Endothelial cell of umbilical vein (primary cell): ENCODE measurements around the gene SYDE1. TPM values are rescaled to one million over a fixed set of nuclear protein-coding genes. Genes with fewer than 3 reads are reported as not detected.

ENCODE experiments used
- BruUV-seq: library from RNA; stranded (reverse); fragments of 400-500 nt; replicated peaks from 2 replicates; lab custom pipeline; 2021; lab: Mats Ljungman, UMichigan
- CTCF ChIA-PET: fragments of 300-600, 350-600 bp; sonication (Branson Sonifier 250); formaldehyde crosslinking; loops from one replicate; lab custom pipeline; 2021; ENCODE audit warnings: antibody characterized with exemption, inconsistent platforms; lab: Charles Lee
- POLR2A ChIA-PET: fragments of 300-600, 350-600 bp; sonication (Branson Sonifier 250); formaldehyde crosslinking; loops from one replicate; lab custom pipeline; 2021; ENCODE audit warnings: antibody characterized with exemption, inconsistent platforms; lab: Charles Lee
- DNase-seq: peaks from one replicate; pipeline ENCODE4 v3.0.0-alpha.2; 2011; ENCODE audit warnings: low read depth, low spot score
- FAIRE-seq: peaks from 2 replicates; lab custom pipeline; 2011; peaks lifted over from hg19 to GRCh38; lab: Jason Lieb, UNC
- H2AFZ ChIP-seq: 2 replicates; pipeline ENCODE4 v1.6.0; 2012; ENCODE audit warnings: low read depth, low read length, control low read depth, inconsistent platforms
- H3K27ac ChIP-seq: 2 replicates; pipeline ENCODE4 v1.5.1; 2011; ENCODE audit warnings: low read depth, mild to moderate bottlenecking, control low read depth, low read length, moderate library complexity; ENCODE audit not compliant: insufficient read depth
- H3K27me3 ChIP-seq, 2 experiments: 2 replicates each; pipeline versions ENCODE4 v1.6.0 to v1.6.1; 2011; ENCODE audit warnings: low read length in 2 of 2, mixed read lengths in 1 of 2; ENCODE audit not compliant: control insufficient read depth in 2 of 2, insufficient read depth in 2 of 2
- H3K36me3 ChIP-seq, 2 experiments: 2 replicates in 1 of 2; 3 replicates in 1 of 2; pipeline ENCODE4 v1.5.1; 2011; ENCODE audit warnings: low read length in 2 of 2, mild to moderate bottlenecking in 1 of 2, moderate library complexity in 1 of 2; ENCODE audit not compliant: control insufficient read depth in 2 of 2, insufficient read depth in 2 of 2; ENCODE audit errors: extremely low read depth in 1 of 2
- H3K4me1 ChIP-seq: 3 replicates; pipeline ENCODE4 v1.5.1; 2011; ENCODE audit warnings: mild to moderate bottlenecking, low read length; ENCODE audit not compliant: control insufficient read depth, insufficient read depth; ENCODE audit errors: extremely low read depth
- H3K4me2 ChIP-seq: 2 replicates; pipeline ENCODE4 v1.6.1; 2011; ENCODE audit warnings: low read length, control low read depth, mixed read lengths; ENCODE audit not compliant: insufficient read depth
- H3K4me3 ChIP-seq, 3 experiments: fragments of 200-600 bp in 1 of 3; sonication (generic), shearing (Covaris generic) in 1 of 3; replicated peaks in 1 of 3; 2 replicates each; pipeline ENCODE4 v1.5.1; 2011 to 2016; ENCODE audit warnings: control low read depth in 3 of 3, low read length in 3 of 3, mild to moderate bottlenecking in 2 of 3, inconsistent platforms in 1 of 3, low read depth in 1 of 3, moderate library complexity in 1 of 3; ENCODE audit not compliant: insufficient read depth in 1 of 3
- H3K79me2 ChIP-seq: 2 replicates; pipeline ENCODE4 v1.6.0; 2012; ENCODE audit warnings: low read length, inconsistent platforms; ENCODE audit not compliant: control insufficient read depth, insufficient read depth
- H3K9ac ChIP-seq: replicated peaks from 2 replicates; pipeline ENCODE3; 2011; ENCODE audit warnings: low read length, control low read depth; ENCODE audit not compliant: insufficient read depth; ENCODE audit errors: extremely low read depth
- H3K9me1 ChIP-seq: replicated peaks from 3 replicates; pipeline ENCODE4 v1.6.0; 2011; ENCODE audit warnings: mild to moderate bottlenecking, low read length; ENCODE audit not compliant: control insufficient read depth, insufficient read depth; ENCODE audit errors: extremely low read depth
- H3K9me3 ChIP-seq: replicated peaks from 2 replicates; pipeline ENCODE4 v1.5.1; 2012; ENCODE audit warnings: low read length, inconsistent platforms; ENCODE audit not compliant: control insufficient read depth, insufficient read depth
- H4K20me1 ChIP-seq: replicated peaks from 2 replicates; pipeline ENCODE3; 2011; ENCODE audit warnings: mild to moderate bottlenecking, low read length; ENCODE audit not compliant: control insufficient read depth, insufficient read depth; ENCODE audit errors: extremely low read depth
- JUN ChIP-seq: IDR thresholded peaks from 2 replicates; pipeline ENCODE4 v1.6.1; 2011; ENCODE audit warnings: borderline replicate concordance, low read depth; ENCODE audit not compliant: insufficient read length, insufficient read depth
- MYC ChIP-seq: IDR thresholded peaks from one replicate; pipeline ENCODE4 v1.6.1; 2011; ENCODE audit warnings: mild to moderate bottlenecking, low read depth, low read length
- dilution Hi-C: fragments of 300-500 bp; cut with MboI; formaldehyde crosslinking; loops from one replicate; pipeline ENCODE4 v1.15.0; 2019; ENCODE audit warnings: low sequenced_read_pairs; ENCODE audit not compliant: extremely low pct_ligation_motif_present
- intact Hi-C: fragments of 100-400 bp; cut with micrococcal nuclease; formaldehyde crosslinking; loops from one replicate; pipeline ENCODE4 v1.10.0; 2022
- polyA plus RNA-seq, 4 experiments: library from polyadenylated mRNA; depleted of rRNA in 3 of 4; stranded (reverse) in 3 of 4; unstranded in 1 of 4; fragments of >200 nt; gene quantifications; 2 replicates each; pipeline versions ENCODE4 v1.2.1 to v1.2.3, GENCODE V29; 2011 to 2012; ENCODE audit warnings: missing spikeins in 1 of 4
- total RNA-seq: library from RNA; stranded (reverse); gene quantifications from 2 replicates; pipeline ENCODE4 v1.2.3, GENCODE V29; 2021
- TF ChIP-seq, protein P1 (sequence below), 2 donors: IDR thresholded peaks; 1 replicate in 1 of 2; 2 replicates in 1 of 2; pipeline ENCODE4 v1.5.1; 2011; ENCODE audit warnings: low read length in 2 of 2, mild to moderate bottlenecking in 2 of 2, moderate library complexity in 2 of 2, control low read depth in 1 of 2, inconsistent platforms in 1 of 2, low read depth in 1 of 2; ENCODE audit not compliant: insufficient read depth in 1 of 2; ENCODE audit errors: extremely low read depth in 1 of 2

SYDE1 gene
- total and polyA plus RNA-seq, 2 donors (not counting 3 experiments of a cell fraction or from before 2014, with no cell fraction given), result 33.1 to 35.3 TPM

- Histone ChIP-seq H3K9me3 (no peaks in the 10 kb centered on the region), H3K9ac (no peak overlapping the region), H3K4me1 (no peaks in the 10 kb centered on the region), H3K4me3 (no peak overlapping the region), H3K9me1 (no peaks in the 10 kb centered on the region), H3K27ac (no peak overlapping the region), H3K4me2 (no peak overlapping the region), H3K36me3 (no peaks in the 10 kb centered on the region), H2AFZ (no peak overlapping the region), H3K27me3 (no peaks in the 10 kb centered on the region), H4K20me1 (no peaks in the 10 kb centered on the region), H3K79me2 (no peaks in the 10 kb centered on the region)
- peak; percentile 93 for FAIRE-seq
- BruUV-seq, result no TSS peak
- dilution Hi-C loops, result no loop called here
- ChIA-PET POLR2A (interaction anchor here (0.7 kb wide), 1 partner anchor 460 kb away, joined by 10 read pairs; no protein-coding TSS in a partner anchor), CTCF (interaction anchor here (0.6 to 2.8 kb wide), 61 partner anchors 9 to 1096 kb away, joined by 3 to 103 read pairs (median 4); partner anchors contain the start of genes AKAP8L, EPHX3, FAM32A and OR1I1)
- TF ChIP-seq, protein P1, sequence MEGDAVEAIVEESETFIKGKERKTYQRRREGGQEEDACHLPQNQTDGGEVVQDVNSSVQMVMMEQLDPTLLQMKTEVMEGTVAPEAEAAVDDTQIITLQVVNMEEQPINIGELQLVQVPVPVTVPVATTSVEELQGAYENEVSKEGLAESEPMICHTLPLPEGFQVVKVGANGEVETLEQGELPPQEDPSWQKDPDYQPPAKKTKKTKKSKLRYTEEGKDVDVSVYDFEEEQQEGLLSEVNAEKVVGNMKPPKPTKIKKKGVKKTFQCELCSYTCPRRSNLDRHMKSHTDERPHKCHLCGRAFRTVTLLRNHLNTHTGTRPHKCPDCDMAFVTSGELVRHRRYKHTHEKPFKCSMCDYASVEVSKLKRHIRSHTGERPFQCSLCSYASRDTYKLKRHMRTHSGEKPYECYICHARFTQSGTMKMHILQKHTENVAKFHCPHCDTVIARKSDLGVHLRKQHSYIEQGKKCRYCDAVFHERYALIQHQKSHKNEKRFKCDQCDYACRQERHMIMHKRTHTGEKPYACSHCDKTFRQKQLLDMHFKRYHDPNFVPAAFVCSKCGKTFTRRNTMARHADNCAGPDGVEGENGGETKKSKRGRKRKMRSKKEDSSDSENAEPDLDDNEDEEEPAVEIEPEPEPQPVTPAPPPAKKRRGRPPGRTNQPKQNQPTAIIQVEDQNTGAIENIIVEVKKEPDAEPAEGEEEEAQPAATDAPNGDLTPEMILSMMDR (IDR thresholded peaks at IDR 0.05; ENCODE audit: extremely low read depth in 1 of 2, insufficient read depth in 1 of 2, low read depth in 1 of 2, low read length in 2 of 2), result peak; percentile 55 to 60
- TF ChIP-seq MYC (no peak), JUN (no peak)
- intact Hi-C loops, result loop anchor here (1.0 to 2.0 kb wide), 2 partner anchors 58 to 465 kb away; no protein-coding TSS in a partner anchor
- DNase-seq, result peak; percentile 58
Observed at GRCh38 chr19:15091918-15092753, 15.1 kb upstream of the SYDE1 start.
